K562 (cell line): ENCODE data around the gene PPP1R3E. TPM values are rescaled to one million over a fixed set of nuclear protein-coding genes. Genes with fewer than 3 reads are reported as not detected.

Experiments used
- ATF1 ChIP-seq, 2 experiments: fragments of 450-650 bp in 1 of 2; IDR thresholded peaks; 2 replicates each; pipeline ENCODE4 v1.6.1; 2016; ENCODE audit warnings: missing compliant biosample characterization in 1 of 2, missing genetic modification characterization in 1 of 2
- CC2D1A ChIP-seq: fragments of 450-650 bp; IDR thresholded peaks from 2 replicates; pipeline ENCODE4 v1.6.1; 2017; ENCODE audit warnings: mild to moderate bottlenecking
- DLX4 ChIP-seq: fragments of 250-450 bp; sonication (Bioruptor Pico); IDR thresholded peaks from 2 replicates; pipeline ENCODE4 v1.6.1; 2021; ENCODE audit warnings: mild to moderate bottlenecking
- FIP1L1 ChIP-seq: fragments of 200-400 bp; formaldehyde crosslinking; IDR thresholded peaks from 2 replicates; pipeline ENCODE4 v1.6.1; 2018; ENCODE audit warnings: mild to moderate bottlenecking, low read depth, low read length; ENCODE audit not compliant: poor library complexity, severe bottlenecking
- HMG20A ChIP-seq: fragments of 450-650 bp; formaldehyde crosslinking; conservative IDR thresholded peaks from 2 replicates; pipeline ENCODE4 v1.4.0; 2020; ENCODE audit warnings: mild to moderate bottlenecking, mixed read lengths
- HOXB6 ChIP-seq: fragments of 250-450 bp; sonication (Bioruptor Pico); IDR thresholded peaks from 2 replicates; pipeline ENCODE4 v1.5.1; 2022; ENCODE audit warnings: mild to moderate bottlenecking, borderline replicate concordance
- ILF3 ChIP-seq: fragments of 450-650 bp; IDR thresholded peaks from 2 replicates; pipeline ENCODE4 v1.6.1; 2018; ENCODE audit warnings: antibody characterized with exemption, mild to moderate bottlenecking, moderate library complexity, borderline replicate concordance
- IRF2 ChIP-seq: sonication (generic); formaldehyde crosslinking; IDR thresholded peaks from 2 replicates; pipeline ENCODE4 v1.8.1; 2022; ENCODE audit warnings: mild to moderate bottlenecking, missing genetic modification reagents
- KLF1 ChIP-seq: fragments of 450-650 bp; IDR thresholded peaks from 2 replicates; pipeline ENCODE4 v1.6.1; 2016; ENCODE audit warnings: missing genetic modification characterization, missing compliant biosample characterization
- MAX ChIP-seq: sonication (generic); formaldehyde crosslinking; IDR thresholded peaks from 2 replicates; pipeline ENCODE4 v1.9.0; 2022; ENCODE audit warnings: mild to moderate bottlenecking, missing genetic modification reagents
- MCM5 ChIP-seq: fragments of 450-650 bp; IDR thresholded peaks from 2 replicates; pipeline ENCODE4 v1.6.1; 2016; ENCODE audit warnings: low read depth
- NR2F6 ChIP-seq: fragments of 450-650 bp; formaldehyde crosslinking; IDR thresholded peaks from 2 replicates; pipeline ENCODE4 v1.4.0; 2020; ENCODE audit warnings: mild to moderate bottlenecking
- POLR3G ChIP-seq: IDR thresholded peaks from 2 replicates; pipeline ENCODE4 v1.6.1; 2011; ENCODE audit not compliant: insufficient read length, insufficient replicate concordance; ENCODE audit errors: extremely low read depth
- SOX6 ChIP-seq: fragments of 450-650 bp; IDR thresholded peaks from 2 replicates; pipeline ENCODE4 v1.6.1; 2014; ENCODE audit warnings: mild to moderate bottlenecking
- STAT5B ChIP-seq: fragments of 250-450 bp; sonication (Bioruptor Pico); IDR thresholded peaks from 2 replicates; pipeline ENCODE4 v1.8.0; 2021; ENCODE audit warnings: mild to moderate bottlenecking, inconsistent platforms
- TAF9B ChIP-seq: fragments of 450-650 bp; IDR thresholded peaks from 2 replicates; pipeline ENCODE4 v1.6.1; 2018; ENCODE audit warnings: mild to moderate bottlenecking; ENCODE audit not compliant: partially characterized antibody
- WHSC1 ChIP-seq: IDR thresholded peaks from one replicate; pipeline ENCODE4 v1.6.1; 2012; ENCODE audit warnings: low read length, control low read depth, inconsistent platforms
- ZZZ3 ChIP-seq: fragments of 450-650 bp; IDR thresholded peaks from 2 replicates; pipeline ENCODE4 v1.6.1; 2016; ENCODE audit warnings: antibody characterized with exemption, mild to moderate bottlenecking, moderate library complexity
- polyA plus RNA-seq, 8 experiments: library from polyadenylated mRNA; depleted of rRNA in 4 of 8; stranded (reverse) in 5 of 8; unstranded in 3 of 8; fragments of >200 nt; fragmentation: Nextera tagmentation in 2 of 8; fragmentation: Illumina TruSeq in 1 of 8; extraction: Ambion mirVana in 2 of 8; extraction: Trizol in 1 of 8; gene quantifications; 2 replicates each; pipeline versions ENCODE4 v1.2.1 to v1.2.3, GENCODE V29; 2011 to 2014; ENCODE audit warnings: inconsistent platforms in 1 of 8, missing spikeins in 1 of 8
- total RNA-seq, 7 experiments: library from RNA; depleted of rRNA in 6 of 7; stranded (reverse); fragments of >200 nt in 6 of 7; fragmentation: Illumina TruSeq in 2 of 7; extraction: Trizol in 2 of 7; gene quantifications; 2 replicates each; pipeline versions ENCODE4 v1.2.1 to v1.2.3, GENCODE V29; 2011 to 2021; ENCODE audit warnings: low replicate concordance in 1 of 7

Gene PPP1R3E
- total and polyA plus RNA-seq, 9 of the 15 experiments (the other 6 are each of a cell fraction or from before 2014, with no cell fraction given), result 3.2 to 18.4 (median 7.6) TPM

- TF ChIP-seq CC2D1A, result no peak
- no peak for TF ChIP-seq NR2F6
- no peak for TF ChIP-seq TAF9B
- no peak for TF ChIP-seq HOXB6 (CRISPR knock-in tag)
- no peak for TF ChIP-seq ILF3
- TF ChIP-seq MCM5, result no peak
- no peak for TF ChIP-seq ZZZ3
- TF ChIP-seq FIP1L1, result no peak
- TF ChIP-seq KLF1, result no peak; the same call in 1 of the 2 replicates
- TF ChIP-seq ATF1 (CRISPR knock-in tag; IDR thresholded peaks at IDR 0.05), result peak; percentile 96
- TF ChIP-seq ATF1 (tag; IDR thresholded peaks at IDR 0.05), result peak; percentile 98
- TF ChIP-seq WHSC1, result no peak
- TF ChIP-seq SOX6, result peak; percentile 90
- no peak for TF ChIP-seq STAT5B
- peak; percentile 57; the same call in 1 of the 2 replicates for TF ChIP-seq MAX (CRISPR knock-in tag)
- TF ChIP-seq POLR3G, result no peak
- TF ChIP-seq IRF2 (CRISPR knock-in tag), result no peak
- TF ChIP-seq DLX4 (CRISPR knock-in tag), result no peak
- no peak for TF ChIP-seq HMG20A (CRISPR knock-in tag)
Measured at GRCh38 chr14:23306412-23307145, 3.9 kb upstream of the PPP1R3E start, which contains the start of gene BCL2L2 (continued).
